Hair follicular keratinocyte (primary cell): ENCODE data around the gene CD53. TPM values are rescaled to one million over a fixed set of nuclear protein-coding genes. Genes with fewer than 3 reads are reported as not detected.

ENCODE experiments used
- total RNA-seq: library from RNA; depleted of rRNA; stranded (reverse); fragments of >200 nt; gene quantifications from 2 replicates; pipeline ENCODE4 v1.2.3, GENCODE V29; 2015

The CD53 gene
- total RNA-seq, result not detected in 2 replicates

GRCh38 chr1:110872745-110873720, at the start of gene CD53:
Gene CD53, plus strand, starts transcription at chr1:110873148. Its CDS starts 18,261 bp downstream, at chr1:110891409.

Other genes with a start within 250 kb of the CD53 start
- not detected in 2 replicates for gene KCNA3, start 198.2 kb upstream of the CD53 start, total RNA-seq
- 11.2 and 18.7 TPM in 2 replicates for gene LRIF1, start 90.8 kb downstream of the CD53 start, total RNA-seq